ENCODE measurements around the gene RSPH10B. TPM values are rescaled to one million over a fixed set of nuclear protein-coding genes. Genes with fewer than 3 reads are reported as not detected.
"Not testable (repeated sequence)": the region's sequence is repeated elsewhere in the genome, so short reads cannot be mapped to it uniquely, and the experiment has no call there.

Gene RSPH10B
- under 0.01 TPM in 1 of 2 replicates, not detected in the other for total RNA-seq (2012; rRNA removed)

GRCh38 chr7:5970347-5970911 is at the start of gene RSPH10B:
Gene RSPH10B (minus strand): TSS chr7:5970689. CDS start chr7:5967116, 3,573 bp downstream.
- not testable (repeated sequence) for H3K4me2 ChIP-seq (ENCODE audit: low read length); H3K4me3 ChIP-seq (ENCODE audit: low read length)

DNA sequence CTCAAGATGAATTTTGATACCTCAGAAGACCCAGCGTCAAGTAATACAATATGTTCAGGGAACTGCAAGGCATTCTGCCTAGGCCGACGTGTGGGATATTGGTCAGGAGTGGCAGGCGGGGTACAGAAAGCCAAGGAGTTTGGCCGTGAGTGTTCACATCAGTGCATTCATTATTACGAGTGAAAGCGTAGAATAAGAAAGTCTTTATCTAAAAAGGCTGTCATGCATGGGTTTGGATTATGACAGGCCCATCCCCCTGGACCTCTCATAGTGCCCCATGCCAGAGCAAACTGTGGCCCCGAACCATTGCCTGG is 46.1 kb upstream of the RSPH10B start:
- Histone ChIP-seq H3K36me3 (ENCODE audit: insufficient read depth, low read length) (peaks cover 55% of the 10 kb centered on the region), H3K4me2 (ENCODE audit: low read length) (peak overlapping the region; percentile 41), H3K4me1 (ENCODE audit: control insufficient read depth, insufficient read depth, low read length) (peaks cover 18% of the 10 kb centered on the region), H3K9me3 (replicated peaks; ENCODE audit: low read length) (no peaks in the 10 kb centered on the region), H3K9ac (ENCODE audit: low read depth, low read length) (peak overlapping the region; percentile 44), H3K4me3 (ENCODE audit: low read length) (no peak overlapping the region), H3K27me3 (ENCODE audit: control insufficient read depth, insufficient read depth, low read length) (no peaks in the 10 kb centered on the region)

More at GRCh38 chr7:5970347-5970911, at the start of gene RSPH10B:
- H3K9ac ChIP-seq (ENCODE audit: low read depth, low read length); H3K36me3 ChIP-seq (ENCODE audit: insufficient read depth, low read length); H3K27me3 ChIP-seq (ENCODE audit: control insufficient read depth, insufficient read depth, low read length); H3K4me1 ChIP-seq (ENCODE audit: control insufficient read depth, insufficient read depth, low read length); H3K9me3 ChIP-seq (replicated peaks; ENCODE audit: low read length): not testable (repeated sequence)

- Histone ChIP-seq H3K27me3 (ENCODE audit: control insufficient read depth, insufficient read depth, low read length) (no peaks in the 10 kb centered on the region), H3K9ac (ENCODE audit: low read depth, low read length) (peak overlapping the region; percentile 44), H3K4me2 (ENCODE audit: low read length) (peak overlapping the region; percentile 41), H3K36me3 (ENCODE audit: insufficient read depth, low read length) (peaks cover 52% of the 10 kb centered on the region), H3K9me3 (replicated peaks; ENCODE audit: low read length) (no peaks in the 10 kb centered on the region), H3K4me1 (ENCODE audit: control insufficient read depth, insufficient read depth, low read length) (peaks cover 18% of the 10 kb centered on the region), H3K4me3 (ENCODE audit: low read length) (no peak overlapping the region)
Observed at GRCh38 chr7:6015917-6016652, 45.6 kb upstream of the RSPH10B start.

DNA sequence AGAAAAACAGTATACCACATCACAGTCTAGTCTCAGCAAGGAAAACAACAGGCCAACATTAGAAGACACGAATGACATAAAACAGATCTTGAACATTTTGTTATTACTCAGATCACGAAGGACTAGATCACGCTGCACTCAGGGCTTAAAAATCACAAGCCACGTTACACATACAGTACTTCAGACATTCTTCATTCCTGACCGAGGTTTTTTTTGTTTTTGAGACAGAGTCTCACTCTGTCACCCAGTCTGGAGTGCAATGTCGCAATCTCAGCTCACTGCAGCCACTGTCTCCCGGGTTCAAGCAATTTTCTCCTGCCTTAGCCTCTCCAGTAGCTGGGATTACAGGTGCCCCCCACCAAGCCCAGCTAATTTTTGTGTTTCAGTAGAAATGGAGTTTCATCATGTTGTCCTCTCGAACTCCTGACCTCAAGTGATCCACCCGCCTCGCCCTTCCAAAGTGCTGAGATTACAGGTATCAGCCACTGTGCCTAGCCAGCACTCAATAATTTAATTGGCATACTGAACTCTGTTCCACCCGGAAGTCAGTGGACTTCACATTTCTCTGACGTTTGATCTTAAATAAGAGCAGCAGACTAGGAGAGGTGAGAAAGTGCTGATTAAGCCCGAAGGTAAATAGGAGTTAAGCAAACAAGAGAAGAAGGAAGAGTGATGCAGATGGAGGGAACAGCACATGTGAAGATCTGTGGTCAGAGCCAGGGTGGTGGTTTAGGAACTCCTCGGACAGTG is 42.0 kb upstream of the RSPH10B start:
- Histone ChIP-seq H3K36me3 (ENCODE audit: insufficient read depth, low read length) (peaks cover 24% of the 10 kb centered on the region), H3K9me3 (replicated peaks; ENCODE audit: low read length) (no peaks in the 10 kb centered on the region), H3K9ac (ENCODE audit: low read depth, low read length) (no peak overlapping the region), H3K27me3 (ENCODE audit: control insufficient read depth, insufficient read depth, low read length) (no peaks in the 10 kb centered on the region), H3K4me2 (ENCODE audit: low read length) (no peak overlapping the region), H3K4me3 (ENCODE audit: low read length) (no peak overlapping the region), H3K4me1 (ENCODE audit: control insufficient read depth, insufficient read depth, low read length) (peaks cover 28% of the 10 kb centered on the region)

DNA sequence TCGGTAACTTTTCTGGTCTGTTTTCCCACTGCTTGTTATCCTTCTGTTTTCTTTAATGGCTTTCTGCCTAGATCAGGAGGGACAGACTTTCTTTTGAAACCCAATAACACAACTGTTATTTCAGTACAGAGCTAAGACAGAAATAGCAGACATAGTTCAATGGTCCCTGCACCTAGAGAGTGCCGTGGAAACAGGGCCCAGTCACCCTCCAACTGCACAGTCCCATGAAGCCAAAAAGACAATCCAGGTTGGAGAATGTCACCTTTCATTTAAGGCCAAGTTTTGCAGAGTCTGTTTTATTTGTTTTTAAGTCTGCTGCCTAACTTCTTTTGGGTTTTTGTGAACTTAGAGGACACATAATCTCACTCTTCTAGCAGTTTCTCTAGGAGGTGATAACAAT is 41.1 kb upstream of the RSPH10B start:
- Histone ChIP-seq H3K36me3 (ENCODE audit: insufficient read depth, low read length) (peaks cover 16% of the 10 kb centered on the region), H3K9ac (ENCODE audit: low read depth, low read length) (no peak overlapping the region), H3K9me3 (replicated peaks; ENCODE audit: low read length) (no peaks in the 10 kb centered on the region), H3K4me3 (ENCODE audit: low read length) (no peak overlapping the region), H3K4me1 (ENCODE audit: control insufficient read depth, insufficient read depth, low read length) (peaks cover 25% of the 10 kb centered on the region), H3K27me3 (ENCODE audit: control insufficient read depth, insufficient read depth, low read length) (no peaks in the 10 kb centered on the region), H3K4me2 (ENCODE audit: low read length) (no peak overlapping the region)

GRCh38 chr7:6010370-6010769 is 39.9 kb upstream of the RSPH10B start:
- peak overlapping the region; percentile 95 for H3K4me3 ChIP-seq (ENCODE audit: low read length)
- H3K27me3 ChIP-seq (ENCODE audit: control insufficient read depth, insufficient read depth, low read length); H3K9me3 ChIP-seq (replicated peaks; ENCODE audit: low read length): not testable (repeated sequence)
- H3K4me2 ChIP-seq (ENCODE audit: low read length), result peak overlapping the region; percentile 87
- H3K36me3 ChIP-seq (ENCODE audit: insufficient read depth, low read length), result peaks cover 15% of the 10 kb centered on the region
- peaks cover 15% of the 10 kb centered on the region for H3K4me1 ChIP-seq (ENCODE audit: control insufficient read depth, insufficient read depth, low read length)
- peak overlapping the region; percentile 95 for H3K9ac ChIP-seq (ENCODE audit: low read depth, low read length)

DNA sequence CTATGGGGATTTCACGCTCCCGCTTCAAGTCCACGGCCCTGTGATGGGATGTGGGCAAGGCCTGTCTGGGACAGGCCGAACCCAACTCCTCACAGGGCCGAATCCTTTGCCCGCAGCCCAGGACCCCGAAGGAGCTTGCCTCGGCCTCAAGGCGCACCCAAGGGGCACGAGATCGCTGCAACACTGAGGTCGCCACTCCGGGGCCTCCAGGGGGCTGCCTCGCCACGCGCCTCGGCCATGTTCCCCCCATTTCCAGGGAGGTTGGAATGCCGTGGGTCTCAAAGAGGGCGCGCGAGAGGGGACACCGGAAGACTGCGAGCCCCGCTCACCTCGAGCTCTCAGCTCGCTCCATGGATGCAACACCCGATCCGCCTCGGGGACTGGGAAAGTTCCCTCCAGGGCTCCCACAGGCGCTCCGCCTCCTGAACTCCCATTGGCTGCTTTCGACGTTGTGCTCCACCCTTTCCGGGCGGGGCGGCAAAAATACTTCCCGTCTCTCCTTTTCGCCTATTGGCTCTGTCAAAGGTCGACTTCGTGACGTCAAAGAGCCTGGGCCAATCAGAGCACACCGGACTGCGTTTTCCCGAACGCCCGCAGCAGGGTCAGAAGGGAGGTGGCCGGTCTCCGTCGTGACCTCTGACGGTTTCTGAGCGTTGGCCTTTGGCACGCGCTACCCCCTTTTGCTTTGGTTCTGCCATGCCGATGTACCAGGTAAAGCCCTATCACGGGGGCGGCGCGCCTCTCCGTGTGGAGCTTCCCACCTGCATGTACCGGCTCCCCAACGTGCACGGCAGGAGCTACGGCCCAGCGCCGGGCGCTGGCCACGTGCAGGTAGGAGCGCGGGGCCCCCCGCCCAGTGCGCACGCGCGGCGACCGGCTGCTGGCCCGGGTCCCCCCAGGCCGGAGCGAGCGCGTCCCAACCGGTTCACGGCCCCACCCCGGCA is 38.5 kb upstream of the RSPH10B start, which contains the start of the genes AIMP2 and PMS2:
Gene AIMP2 (plus strand): TSS at position 605 of the 944 bp plus-strand sequence. CDS start 92 bp downstream, at position 697.
Gene PMS2 (minus strand): TSS at position 382 of the 944 bp plus-strand sequence. CDS start 30 bp downstream, at position 352.
- peak within 1 kb of the TSS; percentile 93 for H3K4me2 ChIP-seq (ENCODE audit: low read length)
- peaks cover 10% of the 10 kb centered on the region for H3K4me1 ChIP-seq (ENCODE audit: control insufficient read depth, insufficient read depth, low read length)
- H3K9me3 ChIP-seq (replicated peaks; ENCODE audit: low read length), result no peaks in the 10 kb centered on the region
- peak within 1 kb of the TSS; percentile 95 for H3K4me3 ChIP-seq (ENCODE audit: low read length)
- peak within 1 kb of the TSS; percentile 95 for H3K9ac ChIP-seq (ENCODE audit: low read depth, low read length)
- H3K27me3 ChIP-seq (ENCODE audit: control insufficient read depth, insufficient read depth, low read length), result no peaks in the 10 kb centered on the region
- H3K36me3 ChIP-seq (ENCODE audit: insufficient read depth, low read length), result peaks cover 11% of the 10 kb centered on the region

DNA sequence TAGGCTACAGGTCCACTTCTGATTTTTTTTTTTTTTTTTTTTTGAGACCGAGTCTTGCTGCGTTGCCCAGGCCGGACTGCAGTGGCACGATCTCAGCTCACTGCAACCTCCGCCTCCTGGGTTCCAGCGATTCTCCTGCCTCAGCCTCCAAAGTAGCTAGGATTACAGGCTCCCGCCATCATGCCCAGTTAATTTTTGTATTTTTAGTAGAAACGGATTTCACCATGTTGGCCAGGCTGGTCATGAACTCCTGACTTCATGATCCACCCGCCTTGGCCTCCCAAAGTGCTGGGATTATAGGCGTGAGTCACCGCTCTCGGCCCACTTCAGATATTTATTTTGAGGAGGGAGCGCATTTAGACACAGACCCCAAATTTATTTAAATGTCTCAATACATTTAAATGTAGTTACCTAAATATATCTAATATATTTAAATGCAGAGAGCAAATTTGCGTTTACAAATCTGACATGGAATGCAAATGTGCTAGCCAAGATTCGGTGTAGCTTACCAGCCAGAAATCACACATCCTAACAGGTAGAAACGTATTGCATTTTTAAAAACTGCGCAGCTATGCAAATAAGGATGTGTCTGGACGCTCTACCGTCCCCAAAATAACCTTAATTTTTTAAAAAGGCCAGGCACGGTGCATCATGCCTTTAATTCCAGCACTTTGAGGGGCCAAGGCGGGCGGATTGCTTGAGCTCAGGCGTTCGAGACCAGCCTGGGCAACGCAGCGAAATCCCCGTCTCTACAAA is 37.5 kb upstream of the RSPH10B start:
- Histone ChIP-seq H3K4me3 (ENCODE audit: low read length) (peak overlapping the region; percentile 95), H3K36me3 (ENCODE audit: insufficient read depth, low read length) (peaks cover 11% of the 10 kb centered on the region)

DNA sequence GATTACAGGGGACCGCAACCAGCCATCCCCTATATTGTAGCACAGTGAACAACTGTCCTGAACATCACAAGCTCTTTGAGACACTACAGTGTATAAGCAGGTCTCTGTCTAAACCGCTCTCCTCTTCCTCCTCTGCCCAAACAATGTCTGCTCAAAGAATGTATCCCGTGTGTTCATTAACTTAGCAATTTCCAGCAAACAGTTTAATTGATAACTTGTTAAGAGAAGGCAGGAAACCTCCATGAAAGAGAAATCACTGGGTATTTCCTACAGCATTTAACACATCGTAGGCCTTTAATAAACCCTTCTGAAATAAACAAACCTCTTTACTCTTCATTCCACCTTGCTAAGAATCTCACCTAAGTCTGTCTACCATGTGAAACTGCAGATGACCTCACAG is 36.9 kb upstream of the RSPH10B start:
- H3K9ac ChIP-seq (ENCODE audit: low read depth, low read length), result no peak overlapping the region
- no peak overlapping the region for H3K4me3 ChIP-seq (ENCODE audit: low read length)
- H3K27me3 ChIP-seq (ENCODE audit: control insufficient read depth, insufficient read depth, low read length), result no peaks in the 10 kb centered on the region
- no peak overlapping the region for H3K4me2 ChIP-seq (ENCODE audit: low read length)
- H3K9me3 ChIP-seq (replicated peaks; ENCODE audit: low read length), result no peaks in the 10 kb centered on the region
- peaks cover 5% of the 10 kb centered on the region for H3K36me3 ChIP-seq (ENCODE audit: insufficient read depth, low read length)
- peaks cover 10% of the 10 kb centered on the region for H3K4me1 ChIP-seq (ENCODE audit: control insufficient read depth, insufficient read depth, low read length)

More for the DNA sequence above, 37.5 kb upstream of the RSPH10B start:
- Histone ChIP-seq H3K4me2 (ENCODE audit: low read length) (peak overlapping the region; percentile 93), H3K9ac (ENCODE audit: low read depth, low read length) (peak overlapping the region; percentile 92)
- not testable (repeated sequence) for H3K27me3 ChIP-seq (ENCODE audit: control insufficient read depth, insufficient read depth, low read length); H3K4me1 ChIP-seq (ENCODE audit: control insufficient read depth, insufficient read depth, low read length); H3K9me3 ChIP-seq (replicated peaks; ENCODE audit: low read length)

GRCh38 chr7:5997210-5997808 is 26.8 kb upstream of the RSPH10B start:
- Histone ChIP-seq H3K9me3 (replicated peaks; ENCODE audit: low read length) (no peaks in the 10 kb centered on the region), H3K4me1 (ENCODE audit: control insufficient read depth, insufficient read depth, low read length) (peaks cover 10% of the 10 kb centered on the region), H3K27me3 (ENCODE audit: control insufficient read depth, insufficient read depth, low read length) (no peaks in the 10 kb centered on the region), H3K9ac (ENCODE audit: low read depth, low read length) (no peak overlapping the region), H3K4me2 (ENCODE audit: low read length) (no peak overlapping the region), H3K36me3 (ENCODE audit: insufficient read depth, low read length) (peaks cover 23% of the 10 kb centered on the region), H3K4me3 (ENCODE audit: low read length) (no peak overlapping the region)

Data from skeletal muscle satellite cell (primary cell).